HG03135 (cell line): Measurements from ENCODE around the gene ARHGEF25.
"Not testable (repeated sequence)": the region's sequence is repeated elsewhere in the genome, so short reads cannot be mapped to it uniquely, and the experiment has no call there.

ENCODE experiments used
- ATAC-seq: cut with Tn5 transposase; IDR thresholded peaks from one replicate; pipeline ENCODE4 v1.9.1; 2021; ENCODE audit warnings: mild to moderate bottlenecking, moderate library complexity; ENCODE audit not compliant: unreplicated experiment

The ARHGEF25 gene

DNA sequence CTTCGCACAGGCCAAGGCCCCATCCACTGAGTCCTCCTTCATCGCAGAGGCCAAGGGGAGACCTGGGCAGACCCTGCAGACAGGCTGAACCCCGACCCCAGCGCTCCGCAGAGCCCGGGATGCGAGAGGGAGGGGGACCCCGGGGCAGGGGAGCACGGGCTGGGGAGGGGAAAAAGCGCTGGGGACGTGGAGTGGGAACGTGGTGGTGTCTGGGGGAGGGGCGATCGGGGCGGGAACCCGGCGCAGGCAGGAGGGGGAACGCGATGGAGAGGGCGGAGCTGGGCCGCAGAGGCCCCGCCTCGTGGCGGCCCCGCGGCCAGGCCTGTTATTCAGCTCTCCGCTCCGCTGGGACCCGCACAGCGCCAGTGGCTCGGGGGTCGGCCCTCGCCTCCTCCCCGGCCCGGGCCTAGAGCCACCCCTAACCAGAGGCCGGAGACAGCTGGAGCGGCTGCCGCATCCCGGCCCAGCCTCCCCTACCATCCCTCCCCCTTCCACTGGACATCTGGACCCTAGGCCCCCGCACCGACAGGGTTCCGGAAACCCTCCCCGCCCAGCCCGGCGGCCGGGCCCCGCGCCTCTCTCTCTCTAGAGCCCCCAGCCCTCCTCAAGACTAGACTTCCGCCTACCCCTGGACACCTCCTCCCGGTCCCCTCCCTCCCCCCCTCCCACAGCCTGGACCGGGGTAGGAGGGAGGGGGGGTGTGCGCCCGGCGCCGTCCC, at the start of gene ARHGEF25:
Gene ARHGEF25 (plus strand): TSS at position 328 of the 719 bp plus-strand sequence. CDS start 460 bp downstream, outside the sequence.
- ATAC-seq: no peak

DNA sequence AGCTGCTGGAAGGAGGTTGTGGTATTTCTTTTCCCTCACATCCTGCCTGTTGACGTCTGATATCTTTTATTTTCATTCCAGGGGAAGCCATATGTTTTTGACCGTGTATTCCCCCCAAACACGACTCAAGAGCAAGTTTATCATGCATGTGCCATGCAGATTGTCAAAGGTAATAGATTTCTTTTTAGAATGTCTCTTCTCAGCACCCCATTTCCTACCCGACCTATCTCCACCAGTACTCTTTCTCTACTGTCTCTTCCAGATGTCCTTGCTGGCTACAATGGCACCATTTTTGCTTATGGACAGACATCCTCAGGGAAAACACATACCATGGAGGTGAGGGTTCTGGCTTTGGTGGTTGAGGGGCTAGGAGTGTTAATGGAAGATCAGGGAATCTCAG, 47.9 kb upstream of the ARHGEF25 start:
- ATAC-seq: no peak

DNA sequence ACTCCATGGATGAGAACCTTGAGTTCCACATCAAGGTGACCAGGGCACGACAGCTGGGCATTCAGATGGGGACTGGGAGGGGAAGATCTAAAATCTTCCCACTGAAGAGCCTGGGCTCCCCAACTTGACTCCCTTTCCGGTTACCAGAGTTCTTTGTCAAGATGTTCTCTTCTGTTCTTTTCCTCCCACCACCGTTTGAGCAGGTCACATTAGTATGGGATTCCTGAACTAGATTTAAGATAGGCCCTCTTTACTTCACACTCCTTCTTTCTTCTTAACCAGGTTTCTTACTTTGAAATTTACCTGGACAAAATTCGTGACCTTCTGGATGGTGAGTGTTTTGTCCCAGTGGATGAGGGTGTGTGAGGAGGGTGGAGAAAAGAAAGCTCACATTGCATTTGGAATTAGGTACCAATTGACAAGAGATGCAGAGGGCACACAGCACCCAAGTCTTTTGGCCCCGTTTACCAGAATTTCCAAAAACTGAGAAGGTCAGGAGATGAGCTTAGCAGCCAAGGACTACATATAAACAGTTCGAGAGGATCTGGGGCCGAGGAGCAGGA, 47.0 kb upstream of the ARHGEF25 start:
- no peak for ATAC-seq

DNA sequence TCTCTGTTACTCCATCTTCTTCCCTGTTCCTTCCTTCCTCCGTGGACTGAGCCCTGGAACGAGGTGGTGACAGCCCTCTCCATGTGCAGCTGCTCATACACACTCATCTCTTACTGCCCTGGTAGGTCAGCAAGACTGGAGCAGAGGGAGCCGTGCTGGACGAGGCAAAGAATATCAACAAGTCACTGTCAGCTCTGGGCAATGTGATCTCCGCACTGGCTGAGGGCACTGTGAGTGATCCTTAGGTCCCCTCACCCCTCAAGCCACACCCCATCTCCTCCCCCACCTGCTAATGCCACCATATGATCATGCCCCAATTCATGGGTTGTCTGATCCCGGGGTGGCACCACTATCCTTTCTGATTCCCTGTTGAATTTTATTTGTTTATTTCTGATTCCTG, 42.4 kb upstream of the ARHGEF25 start:
- ATAC-seq: no peak

DNA sequence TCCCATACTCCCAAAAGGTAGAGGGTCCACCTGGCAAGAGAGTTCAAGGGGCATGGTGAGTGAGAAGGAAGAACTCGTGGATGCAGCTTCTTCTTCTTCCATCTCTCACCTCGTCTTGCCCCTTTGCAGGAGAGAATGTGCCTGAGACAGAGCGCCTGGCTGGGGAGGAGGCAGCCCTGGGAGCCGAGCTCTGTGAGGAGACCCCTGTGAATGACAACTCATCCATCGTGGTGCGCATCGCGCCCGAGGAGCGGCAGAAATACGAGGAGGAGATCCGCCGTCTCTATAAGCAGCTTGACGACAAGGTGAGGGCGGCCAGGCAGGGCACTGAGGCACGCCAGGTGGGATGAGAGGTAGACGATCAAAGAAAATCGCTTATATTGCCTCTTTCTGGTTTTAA, 41.4 kb upstream of the ARHGEF25 start:
- ATAC-seq: no peak

DNA sequence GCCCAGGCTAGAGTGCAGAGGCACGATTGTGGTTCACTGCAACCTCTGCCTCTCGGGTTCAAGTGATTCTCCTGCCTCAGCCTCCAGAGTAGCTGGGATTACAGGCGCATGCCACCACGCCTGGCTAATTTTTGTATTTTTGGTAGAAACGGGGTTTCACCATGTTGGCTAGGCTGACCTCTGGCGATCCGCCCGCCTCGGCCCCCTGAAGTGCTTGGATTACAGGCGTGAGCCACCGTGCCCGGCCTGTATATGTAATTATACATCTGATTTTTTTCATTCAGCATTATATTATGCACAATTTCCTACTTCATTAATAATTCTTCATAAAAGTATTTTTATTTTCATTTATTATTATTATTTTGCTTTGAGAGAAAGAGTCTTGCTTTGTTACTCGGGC, 40.8 kb upstream of the ARHGEF25 start:
- not testable (repeated sequence) for ATAC-seq

DNA sequence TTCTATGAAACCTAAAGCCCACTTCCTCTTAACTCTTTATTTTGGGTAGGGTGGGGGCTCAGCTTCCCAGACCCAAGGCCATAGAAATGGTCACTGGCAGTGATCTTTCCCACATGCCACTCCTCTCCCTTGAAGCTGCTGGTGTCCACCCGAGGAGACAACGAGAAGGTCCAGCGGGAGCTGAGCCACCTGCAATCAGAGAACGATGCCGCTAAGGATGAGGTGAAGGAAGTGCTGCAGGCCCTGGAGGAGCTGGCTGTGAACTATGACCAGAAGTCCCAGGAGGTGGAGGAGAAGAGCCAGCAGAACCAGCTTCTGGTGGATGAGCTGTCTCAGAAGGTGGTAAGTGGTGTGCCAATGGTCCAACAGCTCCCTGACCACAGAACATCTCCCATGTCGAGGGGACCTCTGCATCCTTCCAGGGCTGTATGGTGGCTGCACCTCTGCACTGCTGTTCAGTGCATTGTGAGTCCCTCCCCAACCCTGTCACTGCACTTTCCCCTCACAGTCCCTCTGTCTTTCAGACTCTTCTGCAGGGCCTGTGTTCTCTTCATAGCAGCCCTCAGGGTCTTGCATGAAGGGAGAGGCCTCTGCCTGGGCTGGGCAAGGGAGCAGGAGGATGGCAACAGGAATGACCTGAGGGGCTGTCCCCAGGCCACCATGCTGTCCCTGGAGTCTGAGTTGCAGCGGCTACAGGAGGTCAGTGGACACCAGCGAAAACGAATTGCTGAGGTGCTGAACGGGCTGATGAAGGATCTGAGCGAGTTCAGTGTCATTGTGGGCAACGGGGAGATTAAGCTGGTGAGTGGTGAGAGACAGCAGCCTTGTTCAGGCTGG, 39.1 kb upstream of the ARHGEF25 start:
- no peak for ATAC-seq

DNA sequence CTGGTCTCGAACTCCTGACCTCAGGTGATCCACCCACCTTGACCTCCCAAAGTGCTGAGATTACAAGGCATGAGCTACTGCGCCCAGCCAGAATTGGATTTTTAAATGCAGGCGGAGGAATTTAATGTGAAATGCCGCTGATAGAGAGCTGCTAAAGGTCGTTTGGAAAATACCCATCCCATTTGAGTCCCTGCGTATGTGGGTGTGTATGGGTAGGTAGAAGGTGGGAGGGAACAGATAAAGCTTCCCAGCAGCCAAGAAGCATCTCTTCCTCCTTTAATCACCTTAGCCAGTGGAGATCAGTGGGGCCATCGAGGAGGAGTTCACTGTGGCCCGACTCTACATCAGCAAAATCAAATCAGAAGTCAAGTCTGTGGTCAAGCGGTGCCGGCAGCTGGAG, 36.4 kb upstream of the ARHGEF25 start:
- ATAC-seq: no peak

DNA sequence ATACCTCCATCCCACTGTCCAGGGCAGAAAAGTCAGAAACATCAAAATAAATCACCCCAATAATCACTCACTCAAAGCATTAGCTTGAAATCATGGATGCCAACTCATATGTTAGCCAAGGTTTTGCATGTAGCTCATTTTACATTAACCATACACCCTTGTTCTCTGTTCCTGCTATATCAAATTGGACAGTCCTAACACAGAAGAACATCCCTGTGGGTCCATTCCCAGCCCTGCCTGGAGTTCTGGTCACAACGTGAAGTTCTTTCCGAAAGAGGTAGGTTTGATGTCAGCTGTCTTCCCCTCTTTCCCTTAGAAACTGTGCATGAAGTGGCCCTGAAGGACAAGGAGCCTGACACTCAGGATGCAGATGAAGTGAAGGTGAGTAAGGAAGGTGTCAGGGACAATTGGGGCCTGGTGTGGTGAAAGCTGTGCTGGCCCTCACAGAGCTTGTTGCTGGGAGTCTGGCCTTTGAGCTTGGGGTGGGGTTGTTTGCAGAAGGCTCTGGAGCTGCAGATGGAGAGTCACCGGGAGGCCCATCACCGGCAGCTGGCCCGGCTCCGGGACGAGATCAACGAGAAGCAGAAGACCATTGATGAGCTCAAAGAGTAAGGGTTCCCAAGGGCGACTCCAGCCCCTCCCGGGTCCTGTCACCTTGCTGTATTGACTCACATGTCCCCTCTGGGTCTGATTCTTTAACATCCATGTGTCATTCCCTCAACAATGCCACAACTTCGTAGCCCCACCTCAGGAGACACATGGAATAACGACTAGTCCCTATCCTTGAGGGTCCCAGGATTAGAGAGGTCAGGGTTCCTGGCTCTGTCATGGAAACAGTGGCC, 35.2 kb upstream of the ARHGEF25 start:
- no peak for ATAC-seq

DNA sequence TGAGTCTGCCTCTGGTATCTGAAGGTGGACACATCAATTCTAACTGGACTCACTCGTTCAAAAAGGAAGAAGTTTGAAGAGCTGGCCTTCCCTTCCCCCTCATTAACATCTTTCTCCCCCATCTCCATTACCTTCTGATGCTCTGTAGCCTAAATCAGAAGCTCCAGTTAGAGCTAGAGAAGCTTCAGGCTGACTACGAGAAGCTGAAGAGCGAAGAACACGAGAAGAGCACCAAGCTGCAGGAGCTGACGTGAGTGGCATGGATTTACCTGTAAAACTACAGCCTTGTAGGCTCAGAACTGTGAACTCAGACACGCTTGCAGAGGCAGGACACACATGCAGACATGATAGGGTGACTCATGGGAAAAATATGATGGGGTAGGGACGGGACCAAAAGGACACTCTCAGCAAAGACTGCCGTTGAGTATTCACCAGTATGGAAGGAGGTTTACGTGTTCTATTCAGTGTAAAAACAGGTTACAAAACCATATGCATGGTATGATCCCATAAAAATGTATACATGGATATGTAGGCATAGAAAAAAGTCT, 34.5 kb upstream of the ARHGEF25 start:
- ATAC-seq: no peak

DNA sequence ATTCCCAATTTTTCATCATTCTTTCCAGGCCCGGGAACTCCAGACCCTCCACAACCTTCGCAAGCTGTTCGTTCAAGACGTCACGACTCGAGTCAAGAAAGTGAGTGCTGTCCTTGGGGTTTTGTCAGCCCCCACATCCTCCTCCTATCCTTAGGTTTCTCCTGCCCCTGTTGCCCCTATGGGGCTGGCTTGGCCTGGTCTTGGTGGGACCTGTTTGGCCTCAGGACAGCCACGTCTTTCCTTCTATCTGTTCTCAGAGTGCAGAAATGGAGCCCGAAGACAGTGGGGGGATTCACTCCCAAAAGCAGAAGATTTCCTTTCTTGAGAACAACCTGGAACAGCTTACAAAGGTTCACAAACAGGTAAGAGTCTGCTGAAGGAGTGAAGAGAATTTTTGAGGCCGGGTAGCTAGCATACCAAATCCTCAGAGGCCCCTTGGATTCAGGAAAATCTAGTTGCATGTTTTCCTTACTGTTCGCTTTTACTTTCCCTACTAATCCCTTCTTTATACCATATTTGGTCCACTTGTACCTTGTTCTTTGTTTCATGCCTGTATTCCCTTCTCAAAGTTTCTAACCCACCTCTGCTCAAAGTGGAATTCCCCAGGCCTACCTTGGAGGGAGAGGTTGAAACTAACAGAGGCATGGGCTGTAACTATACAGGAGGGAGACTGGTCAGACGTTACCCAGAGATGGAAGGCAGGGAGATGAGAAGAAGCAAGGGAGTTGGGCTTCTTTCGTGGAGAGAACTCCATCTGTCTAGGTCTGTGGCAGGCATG, 33.1 kb upstream of the ARHGEF25 start:
- ATAC-seq: no peak

DNA sequence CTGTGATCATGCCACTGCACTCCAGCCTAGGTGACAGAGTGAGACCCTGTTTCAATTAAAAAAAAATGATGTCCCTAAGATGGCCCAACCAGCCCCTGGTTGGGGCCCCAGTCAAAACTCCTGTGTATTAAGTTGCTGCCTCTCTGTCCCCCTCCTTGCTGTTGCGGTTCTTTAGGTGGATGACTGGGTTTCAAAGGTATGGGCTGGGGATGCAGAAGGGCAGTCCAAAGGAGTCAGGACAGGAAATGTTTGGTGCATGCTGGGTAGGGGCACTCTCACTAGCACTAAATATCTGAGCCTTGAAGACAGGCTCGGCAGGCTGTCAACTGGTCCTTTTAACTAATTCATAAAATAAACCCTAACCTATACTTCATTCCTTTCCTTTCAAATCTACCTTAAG, 32.2 kb upstream of the ARHGEF25 start:
- ATAC-seq: no peak

DNA sequence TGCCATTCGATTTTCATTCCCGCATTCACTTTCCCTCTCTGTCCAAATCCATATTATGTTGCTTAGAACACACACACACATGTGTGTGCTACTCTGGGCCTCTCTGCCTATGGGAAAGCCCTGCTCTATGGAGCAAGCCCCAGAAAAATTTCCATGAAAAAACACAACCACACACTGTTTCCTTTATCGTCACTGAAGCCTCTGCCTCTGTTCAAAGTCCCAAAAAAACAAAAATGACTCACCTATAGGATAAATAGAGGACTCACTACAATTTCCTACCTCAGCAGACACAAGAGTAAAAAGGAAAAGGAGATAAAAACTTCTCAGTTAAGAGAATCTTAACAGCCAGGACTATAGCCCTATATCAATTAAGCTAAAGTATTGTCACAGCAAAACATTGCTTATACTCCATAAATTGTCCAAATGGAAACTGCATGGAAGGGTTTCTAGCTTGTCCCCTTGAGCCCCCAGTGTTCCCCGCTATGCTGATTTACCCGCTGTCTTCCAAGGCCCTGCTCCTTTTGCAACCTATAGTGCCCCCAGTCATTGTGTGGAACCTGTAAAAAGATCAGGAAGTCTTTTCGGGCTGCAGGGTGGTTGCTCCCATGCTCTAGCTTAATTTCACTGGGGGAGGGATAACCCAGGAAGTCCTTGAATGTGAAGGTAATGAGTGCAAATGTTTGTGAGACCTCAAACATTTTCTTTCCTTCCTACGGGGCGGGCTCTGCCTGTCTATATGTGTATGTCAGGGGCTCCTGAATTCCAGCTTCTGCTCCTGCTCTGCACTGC, 31.4 kb upstream of the ARHGEF25 start:
- no peak for ATAC-seq

DNA sequence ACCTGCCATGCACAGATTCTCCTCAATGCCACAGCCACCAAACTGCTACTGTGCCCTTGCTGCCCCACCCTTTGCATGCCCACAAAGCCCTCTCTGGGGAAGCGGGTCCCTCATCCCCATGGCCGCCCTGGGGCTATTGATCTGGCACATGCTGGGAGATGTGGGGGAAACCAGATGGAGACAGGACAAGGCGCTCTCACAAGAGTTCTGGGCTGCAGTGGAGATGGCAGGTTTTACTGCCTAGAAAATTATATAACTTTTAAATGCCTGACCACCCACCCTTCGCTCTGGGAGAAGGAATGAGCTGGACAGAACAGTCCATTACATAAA, 30.8 kb upstream of the ARHGEF25 start:
- ATAC-seq: no peak

DNA sequence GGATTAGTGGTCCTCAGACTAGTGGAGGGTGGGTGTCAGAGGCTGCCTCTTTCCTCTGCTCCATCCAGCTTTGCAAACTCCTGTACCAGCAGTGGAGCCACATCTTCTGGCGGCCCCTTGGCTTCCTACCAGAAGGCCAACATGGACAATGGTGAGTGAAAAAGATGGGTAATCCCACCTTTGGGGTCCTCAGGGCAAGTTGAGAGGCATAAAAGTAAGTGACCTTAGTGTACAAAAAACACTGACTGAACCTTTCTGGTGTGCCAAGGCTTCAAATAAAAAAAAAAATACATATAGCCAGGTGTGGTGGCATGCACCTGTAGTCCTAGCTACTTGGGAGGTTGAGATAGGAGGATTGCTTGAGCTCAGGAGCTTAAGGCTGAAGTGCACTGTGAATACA, 29.4 kb upstream of the ARHGEF25 start:
- no peak for ATAC-seq

DNA sequence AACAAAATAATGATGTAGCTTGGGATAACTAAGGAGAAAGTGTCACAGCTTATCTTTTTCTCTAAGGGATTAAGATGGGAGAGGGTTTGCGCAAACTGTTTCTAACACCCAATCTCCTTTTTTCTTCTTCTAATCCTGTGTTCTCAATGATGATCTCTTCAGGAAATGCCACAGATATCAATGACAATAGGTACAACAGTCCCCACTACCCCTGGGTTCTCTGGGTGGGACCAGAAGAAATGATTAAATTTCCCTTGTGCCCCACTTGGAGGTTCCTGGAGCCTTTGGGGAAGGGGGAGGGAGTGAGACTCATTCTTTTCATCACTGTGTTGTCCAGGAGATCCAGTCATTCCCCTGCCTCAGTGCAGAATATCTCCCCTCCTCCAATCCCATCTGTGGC, 28.8 kb upstream of the ARHGEF25 start:
- ATAC-seq: no peak

DNA sequence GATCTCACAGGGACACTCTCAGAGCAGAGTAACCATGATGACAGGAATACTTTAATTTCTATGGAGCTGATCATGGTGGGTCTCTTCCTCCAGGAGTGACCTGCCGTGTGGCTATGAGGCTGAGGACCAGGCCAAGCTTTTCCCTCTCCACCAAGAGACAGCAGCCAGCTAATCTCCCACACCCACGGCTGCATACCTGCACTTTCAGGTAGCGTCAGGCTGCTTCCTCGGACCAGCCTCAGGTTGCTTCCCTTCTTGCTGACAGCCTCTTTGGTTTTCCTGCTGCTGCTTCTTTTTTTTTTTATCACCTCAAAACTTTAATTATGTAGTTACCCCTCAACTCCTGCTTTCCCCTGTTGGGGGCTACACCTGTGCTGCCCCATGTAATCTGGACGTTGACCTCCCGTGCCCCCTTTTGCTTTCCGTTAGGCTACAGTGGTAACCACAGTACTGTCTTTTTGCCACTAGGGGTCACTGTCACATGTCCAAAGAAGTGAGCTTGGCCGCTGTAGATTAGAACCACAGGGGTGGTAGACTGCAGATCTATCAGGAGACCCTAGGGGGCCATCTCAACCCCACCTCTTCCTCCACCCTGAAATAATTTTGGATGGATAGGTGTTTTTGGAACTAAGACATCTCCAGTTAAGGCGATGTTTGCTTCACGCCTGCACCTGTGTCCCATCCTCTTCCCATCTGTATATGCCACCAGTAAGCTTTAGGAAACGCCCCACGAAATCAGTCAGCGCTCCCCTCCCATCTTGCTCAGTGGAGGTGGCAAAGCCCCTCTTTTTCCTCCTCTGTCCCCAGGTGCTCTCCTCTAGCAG, 28.0 kb upstream of the ARHGEF25 start:
- ATAC-seq: peak; percentile 94

DNA sequence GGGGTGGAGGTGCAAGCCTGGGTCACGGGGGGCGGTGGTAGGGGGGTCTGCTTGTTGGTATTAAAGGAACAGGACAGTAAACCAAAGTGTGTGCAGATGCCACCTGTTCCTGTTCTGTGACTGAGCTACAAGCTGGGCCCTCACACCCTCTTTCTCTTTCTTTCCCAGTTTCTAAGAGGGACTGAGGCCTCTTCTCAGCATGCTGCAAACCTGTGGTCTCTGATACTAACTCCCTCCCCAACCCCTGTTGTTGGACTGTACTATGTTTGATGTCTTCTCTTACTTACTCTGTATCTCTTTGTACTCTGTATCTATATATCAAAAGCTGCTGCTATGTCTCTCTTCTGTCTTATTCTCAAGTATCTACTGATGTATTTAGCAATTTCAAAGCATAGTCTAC, 27.2 kb upstream of the ARHGEF25 start:
- ATAC-seq: no peak

DNA sequence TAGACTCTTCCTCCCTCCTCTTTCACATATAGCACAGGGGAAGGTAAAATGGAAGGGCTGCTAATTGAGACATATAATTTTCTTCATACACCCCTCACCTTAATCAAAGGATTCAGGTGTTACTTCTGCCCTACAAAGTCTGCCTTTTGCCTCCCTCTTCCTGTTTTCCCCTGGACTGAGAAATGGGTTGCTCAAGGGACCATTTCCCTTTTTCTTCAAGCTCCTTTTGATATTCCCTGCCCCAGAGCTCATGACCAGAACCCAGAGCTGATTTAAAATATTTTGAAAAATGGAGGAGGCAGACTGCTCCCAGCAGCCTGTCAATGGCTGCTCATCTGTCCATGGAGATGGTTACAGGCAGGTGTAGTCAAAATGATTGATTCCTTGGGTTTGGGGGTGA, 26.5 kb upstream of the ARHGEF25 start:
- no peak for ATAC-seq
